K562 (cell line): ENCODE measurements around the gene EXOSC2. TPM values are rescaled to one million over a fixed set of nuclear protein-coding genes. Genes with fewer than 3 reads are reported as not detected.

Experiments used
- BCOR ChIP-seq: fragments of 450-650 bp; IDR thresholded peaks from 2 replicates; pipeline ENCODE4 v1.6.1; 2016
- CAMTA2 ChIP-seq: fragments of 250-450 bp; sonication (Bioruptor Pico); conservative IDR thresholded peaks from 2 replicates; pipeline ENCODE4 v1.5.1; 2022
- CCNT2 ChIP-seq: IDR thresholded peaks from 2 replicates; pipeline ENCODE4 v1.6.1; 2011; ENCODE audit warnings: borderline replicate concordance, low read depth, mild to moderate bottlenecking, moderate library complexity, mixed read lengths, low read length; ENCODE audit not compliant: insufficient read length; ENCODE audit errors: extremely low read depth
- CREB3L1 ChIP-seq: fragments of 450-650 bp; IDR thresholded peaks from 2 replicates; pipeline ENCODE4 v1.6.1; 2014; ENCODE audit warnings: low read depth, mild to moderate bottlenecking, moderate library complexity, borderline replicate concordance
- MBD1 ChIP-seq: fragments of 250-450 bp; sonication (Bioruptor Pico); IDR thresholded peaks from 2 replicates; pipeline ENCODE4 v1.8.0; 2022; ENCODE audit warnings: inconsistent platforms
- MEF2A ChIP-seq: IDR thresholded peaks from 2 replicates; pipeline ENCODE4 v1.6.1; 2011; ENCODE audit warnings: low read depth, mild to moderate bottlenecking, low read length, moderate library complexity; ENCODE audit not compliant: control insufficient read depth
- NR2F6 ChIP-seq: fragments of 450-650 bp; formaldehyde crosslinking; IDR thresholded peaks from 2 replicates; pipeline ENCODE4 v1.4.0; 2020; ENCODE audit warnings: mild to moderate bottlenecking
- PKNOX1 ChIP-seq: fragments of 450-650 bp; IDR thresholded peaks from 2 replicates; pipeline ENCODE4 v1.6.1; 2016
- PTBP1 ChIP-seq: fragments of 200-400 bp; formaldehyde crosslinking; IDR thresholded peaks from 2 replicates; pipeline ENCODE4 v1.6.1; 2017; ENCODE audit warnings: low read depth, low read length
- RB1 ChIP-seq: fragments of 450-650 bp; IDR thresholded peaks from 2 replicates; pipeline ENCODE4 v1.6.1; 2017; ENCODE audit warnings: low read depth, mild to moderate bottlenecking
- RHOXF2B ChIP-seq: fragments of 250-450 bp; sonication (Bioruptor Pico); conservative IDR thresholded peaks from 2 replicates; pipeline ENCODE4 v1.5.1; 2021
- SAP30 ChIP-seq: fragments of 200-600 bp; sonication (generic); IDR thresholded peaks from 2 replicates; pipeline ENCODE4 v1.6.1; 2012; ENCODE audit warnings: borderline replicate concordance, low read depth, mild to moderate bottlenecking, moderate library complexity, low read length, control low read depth, inconsistent platforms; ENCODE audit not compliant: insufficient read depth, poor library complexity, severe bottlenecking
- TAF1 ChIP-seq: IDR thresholded peaks from 2 replicates; pipeline ENCODE4 v1.6.1; 2011; ENCODE audit warnings: mild to moderate bottlenecking, low read length, moderate library complexity; ENCODE audit not compliant: insufficient read depth, control insufficient read depth, severe bottlenecking; ENCODE audit errors: extremely low read depth
- ZFP91 ChIP-seq: sonication (generic); formaldehyde crosslinking; IDR thresholded peaks from 2 replicates; pipeline ENCODE4 v1.8.0; 2022; ENCODE audit warnings: mild to moderate bottlenecking, missing genetic modification reagents
- ZNF12 ChIP-seq: sonication (generic); formaldehyde crosslinking; IDR thresholded peaks from 2 replicates; pipeline ENCODE4 v1.4.0; 2020; ENCODE audit warnings: mild to moderate bottlenecking, missing genetic modification reagents
- ZNF57 ChIP-seq: fragments of 450-650 bp; formaldehyde crosslinking; IDR thresholded peaks from 2 replicates; pipeline ENCODE4 v1.4.0; 2020; ENCODE audit warnings: mild to moderate bottlenecking, moderate library complexity
- ZNF77 ChIP-seq: fragments of 250-450 bp; sonication (Bioruptor Pico); IDR thresholded peaks from 2 replicates; pipeline ENCODE4 v1.5.0; 2020
- polyA plus RNA-seq, 8 experiments: library from polyadenylated mRNA; depleted of rRNA in 4 of 8; stranded (reverse) in 5 of 8; unstranded in 3 of 8; fragments of >200 nt; fragmentation: Nextera tagmentation in 2 of 8; fragmentation: Illumina TruSeq in 1 of 8; extraction: Ambion mirVana in 2 of 8; extraction: Trizol in 1 of 8; gene quantifications; 2 replicates each; pipeline versions ENCODE4 v1.2.1 to v1.2.3, GENCODE V29; 2011 to 2014; ENCODE audit warnings: inconsistent platforms in 1 of 8, missing spikeins in 1 of 8
- total RNA-seq, 7 experiments: library from RNA; depleted of rRNA in 6 of 7; stranded (reverse); fragments of >200 nt in 6 of 7; fragmentation: Illumina TruSeq in 2 of 7; extraction: Trizol in 2 of 7; gene quantifications; 2 replicates each; pipeline versions ENCODE4 v1.2.1 to v1.2.3, GENCODE V29; 2011 to 2021; ENCODE audit warnings: low replicate concordance in 1 of 7
- TF ChIP-seq, protein P1 (sequence below): sonication (generic); formaldehyde crosslinking; IDR thresholded peaks from 2 replicates; pipeline ENCODE4 v1.8.0; 2022; ENCODE audit warnings: mild to moderate bottlenecking, missing genetic modification reagents

The EXOSC2 gene
- total and polyA plus RNA-seq, 9 of the 15 experiments (the other 6 are each of a cell fraction or from before 2014, with no cell fraction given), result 46.0 to 101 (median 77.6) TPM

DNA sequence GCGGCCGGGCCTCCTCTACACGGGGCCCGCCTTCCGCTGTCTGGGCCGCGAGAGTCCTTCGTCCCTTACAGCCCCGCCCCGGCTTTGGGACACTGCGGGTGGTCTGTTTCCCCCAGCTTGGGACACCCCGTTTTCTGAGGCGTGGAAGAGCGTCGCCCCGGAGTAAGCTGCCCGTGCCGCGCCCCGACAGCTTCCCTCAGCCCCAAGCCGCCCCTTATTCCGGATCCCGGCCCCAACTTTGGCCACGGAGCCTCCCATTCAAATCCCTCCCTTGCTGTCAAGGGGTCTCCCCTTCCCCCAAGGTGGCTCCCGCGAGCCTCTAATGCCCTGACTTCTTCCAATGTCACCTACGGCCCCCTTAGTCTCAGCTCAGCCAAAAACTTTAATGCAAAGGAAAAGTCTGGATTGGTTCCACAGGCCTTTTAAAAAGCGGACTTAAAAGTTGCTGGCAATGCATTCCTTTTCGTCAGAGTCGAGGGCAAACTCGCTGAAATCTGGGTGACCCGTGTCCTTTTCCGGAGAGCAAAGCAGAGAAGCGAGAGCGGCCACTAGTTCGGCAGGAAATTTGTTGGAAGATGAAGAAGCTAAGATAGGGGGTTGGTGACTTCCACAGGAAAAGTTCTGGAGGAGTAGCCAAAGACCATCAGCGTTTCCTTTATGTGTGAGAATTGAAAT is 19.8 kb downstream of the EXOSC2 start (continued):
- TF ChIP-seq CCNT2 (no peak), MEF2A (no peak), CREB3L1 (no peak), RHOXF2B (CRISPR knock-in tag) (no peak), TAF1 (no peak), CAMTA2 (no peak), PTBP1 (no peak), RB1 (no peak), PKNOX1 (no peak), ZNF57 (CRISPR knock-in tag) (no peak), MBD1 (CRISPR knock-in tag) (no peak), ZNF77 (CRISPR knock-in tag) (no peak), NR2F6 (CRISPR knock-in tag) (no peak), BCOR (no peak), SAP30 (peak; percentile 43), ZFP91 (CRISPR knock-in tag) (no peak), ZNF12 (CRISPR knock-in tag) (no peak)
- TF ChIP-seq, protein P1, sequence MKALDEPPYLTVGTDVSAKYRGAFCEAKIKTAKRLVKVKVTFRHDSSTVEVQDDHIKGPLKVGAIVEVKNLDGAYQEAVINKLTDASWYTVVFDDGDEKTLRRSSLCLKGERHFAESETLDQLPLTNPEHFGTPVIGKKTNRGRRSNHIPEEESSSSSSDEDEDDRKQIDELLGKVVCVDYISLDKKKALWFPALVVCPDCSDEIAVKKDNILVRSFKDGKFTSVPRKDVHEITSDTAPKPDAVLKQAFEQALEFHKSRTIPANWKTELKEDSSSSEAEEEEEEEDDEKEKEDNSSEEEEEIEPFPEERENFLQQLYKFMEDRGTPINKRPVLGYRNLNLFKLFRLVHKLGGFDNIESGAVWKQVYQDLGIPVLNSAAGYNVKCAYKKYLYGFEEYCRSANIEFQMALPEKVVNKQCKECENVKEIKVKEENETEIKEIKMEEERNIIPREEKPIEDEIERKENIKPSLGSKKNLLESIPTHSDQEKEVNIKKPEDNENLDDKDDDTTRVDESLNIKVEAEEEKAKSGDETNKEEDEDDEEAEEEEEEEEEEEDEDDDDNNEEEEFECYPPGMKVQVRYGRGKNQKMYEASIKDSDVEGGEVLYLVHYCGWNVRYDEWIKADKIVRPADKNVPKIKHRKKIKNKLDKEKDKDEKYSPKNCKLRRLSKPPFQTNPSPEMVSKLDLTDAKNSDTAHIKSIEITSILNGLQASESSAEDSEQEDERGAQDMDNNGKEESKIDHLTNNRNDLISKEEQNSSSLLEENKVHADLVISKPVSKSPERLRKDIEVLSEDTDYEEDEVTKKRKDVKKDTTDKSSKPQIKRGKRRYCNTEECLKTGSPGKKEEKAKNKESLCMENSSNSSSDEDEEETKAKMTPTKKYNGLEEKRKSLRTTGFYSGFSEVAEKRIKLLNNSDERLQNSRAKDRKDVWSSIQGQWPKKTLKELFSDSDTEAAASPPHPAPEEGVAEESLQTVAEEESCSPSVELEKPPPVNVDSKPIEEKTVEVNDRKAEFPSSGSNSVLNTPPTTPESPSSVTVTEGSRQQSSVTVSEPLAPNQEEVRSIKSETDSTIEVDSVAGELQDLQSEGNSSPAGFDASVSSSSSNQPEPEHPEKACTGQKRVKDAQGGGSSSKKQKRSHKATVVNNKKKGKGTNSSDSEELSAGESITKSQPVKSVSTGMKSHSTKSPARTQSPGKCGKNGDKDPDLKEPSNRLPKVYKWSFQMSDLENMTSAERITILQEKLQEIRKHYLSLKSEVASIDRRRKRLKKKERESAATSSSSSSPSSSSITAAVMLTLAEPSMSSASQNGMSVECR (CRISPR knock-in tag), result peak; percentile 23
